ENCODE measurements around the gene TMCC1. TPM values are rescaled to one million over a fixed set of nuclear protein-coding genes. Genes with fewer than 3 reads are reported as not detected.

The TMCC1 gene
- total and polyA plus RNA-seq, 10 of the 15 experiments (the other 5 are each of a cell fraction or from before 2014, with no cell fraction given) = 2.3 to 21.1 (median 8.4) TPM

- no TSS peak for BruUV-seq (replicated peaks)
- FAIRE-seq (no peak), ATAC-seq (no peak), DNase-seq (ENCODE audit: low read depth, low spot score) (no peak)
- Histone ChIP-seq H3K27ac (ENCODE audit: control insufficient read depth, insufficient read depth) (no peak overlapping the region), H3K27me3 (replicated peaks in 1 of 2; ENCODE audit: control insufficient read depth in 2 of 2, insufficient read depth in 2 of 2, low read length in 1 of 2) (no peaks in the 10 kb centered on the region), H3K4me3 (no peak overlapping the region), H3K79me2 (ENCODE audit: control insufficient read depth, insufficient read depth, low read length) (no peaks in the 10 kb centered on the region), H3K4me2 (ENCODE audit: control insufficient read depth, insufficient read depth) (no peak overlapping the region), H3K9ac (ENCODE audit: control insufficient read depth, insufficient read depth, low read length) (no peak overlapping the region), H3K36me3 (ENCODE audit: control insufficient read depth in 2 of 2, insufficient read depth in 2 of 2, low read length in 1 of 2) (no peaks in the 10 kb centered on the region), H4K20me1 (ENCODE audit: control insufficient read depth, insufficient read depth) (no peaks in the 10 kb centered on the region), H3K4me1 (ENCODE audit: control insufficient read depth, insufficient read depth, low read length) (peaks cover 16% of the 10 kb centered on the region), H2AFZ (ENCODE audit: control insufficient read depth, low read depth, low read length) (no peak overlapping the region), H3K9me3 (replicated peaks; ENCODE audit: control insufficient read depth, insufficient read depth, low read length) (no peaks in the 10 kb centered on the region)
- intact Hi-C loops (cut with micrococcal nuclease; ENCODE audit: unreplicated experiment) (no loop called here), in situ Hi-C loops (cut with MboI) (no loop called here)
- WGBS (ENCODE audit: insufficient coverage, insufficient replicate concordance, low lambda C conversion rate, missing lambda C conversion rate) = 95% methylated on average over 4 of the region's 4 CpGs
- ChIA-PET SMC1A (ENCODE audit: uncharacterized antibody, unreplicated experiment) (interaction anchor here (0.7 kb wide), 1 partner anchor 11 kb away, joined by 3 read pairs; no protein-coding TSS in a partner anchor), RAD21 (ENCODE audit: unreplicated experiment) (no interaction called here), CTCF (interaction anchor here (0.7 kb wide), 1 partner anchor 296 kb away, joined by 3 read pairs; no protein-coding TSS in a partner anchor), POLR2A (no interaction called here)
- TF ChIP-seq EZH2 (IDR thresholded peaks at IDR 0.05; ENCODE audit: borderline replicate concordance, control insufficient read depth, low read depth, low read length) (no peak), SPI1 (IDR thresholded peaks at IDR 0.05; ENCODE audit: borderline replicate concordance, insufficient read depth, low read depth, low read length) (no peak), PKNOX1 (IDR thresholded peaks at IDR 0.05) (no peak), NFXL1 (IDR thresholded peaks at IDR 0.05; ENCODE audit: borderline replicate concordance) (no peak), MEF2A (IDR thresholded peaks at IDR 0.05; ENCODE audit: insufficient read depth, low read depth, low read length) (no peak), NR2F1 (conservative IDR thresholded peaks at IDR 0.05) (no peak), MTA2 (IDR thresholded peaks at IDR 0.05; ENCODE audit: low read depth) (no peak), ZSCAN29 (IDR thresholded peaks at IDR 0.05) (no peak), ASH2L (IDR thresholded peaks at IDR 0.05; ENCODE audit: borderline replicate concordance, low read depth) (no peak), ZNF687 (IDR thresholded peaks at IDR 0.05) (no peak), ZBTB33 (IDR thresholded peaks at IDR 0.05) (no peak), PAX8 (IDR thresholded peaks at IDR 0.05) (no peak)
Measured at GRCh38 chr3:129796146-129796545, 97.4 kb downstream of the TMCC1 start.

All from GM12878 (cell line).